Mononuclear cell (primary cell): ENCODE data around the gene AAMDC. TPM values are rescaled to one million over a fixed set of nuclear protein-coding genes. Genes with fewer than 3 reads are reported as not detected.
"Not testable (repeated sequence)": the region's sequence is repeated elsewhere in the genome, so short reads cannot be mapped to it uniquely, and the experiment has no call there.

ENCODE experiments used
- H3K27me3 ChIP-seq: 2 replicates; pipeline ENCODE4 v1.6.0; 2011; ENCODE audit warnings: low read length, control low read depth; ENCODE audit not compliant: insufficient read depth
- H3K4me1 ChIP-seq: 2 replicates; pipeline ENCODE4 v1.5.1; 2011; ENCODE audit warnings: mild to moderate bottlenecking, low read length, control low read depth; ENCODE audit not compliant: insufficient read depth
- H3K4me3 ChIP-seq: 2 replicates; pipeline ENCODE4 v1.5.1; 2011; ENCODE audit warnings: mild to moderate bottlenecking, low read length, moderate library complexity
- H3K9me3 ChIP-seq: 2 replicates; pipeline ENCODE4 v1.5.1; 2011; ENCODE audit warnings: low read depth, mild to moderate bottlenecking, control low read depth, low read length
- total RNA-seq: library from RNA; depleted of rRNA; stranded (reverse); fragments of >200 nt; gene quantifications from one replicate; pipeline ENCODE4 v1.2.3, GENCODE V29; 2012

AAMDC gene
- total RNA-seq, 1 donor = 2.8 TPM

DNA sequence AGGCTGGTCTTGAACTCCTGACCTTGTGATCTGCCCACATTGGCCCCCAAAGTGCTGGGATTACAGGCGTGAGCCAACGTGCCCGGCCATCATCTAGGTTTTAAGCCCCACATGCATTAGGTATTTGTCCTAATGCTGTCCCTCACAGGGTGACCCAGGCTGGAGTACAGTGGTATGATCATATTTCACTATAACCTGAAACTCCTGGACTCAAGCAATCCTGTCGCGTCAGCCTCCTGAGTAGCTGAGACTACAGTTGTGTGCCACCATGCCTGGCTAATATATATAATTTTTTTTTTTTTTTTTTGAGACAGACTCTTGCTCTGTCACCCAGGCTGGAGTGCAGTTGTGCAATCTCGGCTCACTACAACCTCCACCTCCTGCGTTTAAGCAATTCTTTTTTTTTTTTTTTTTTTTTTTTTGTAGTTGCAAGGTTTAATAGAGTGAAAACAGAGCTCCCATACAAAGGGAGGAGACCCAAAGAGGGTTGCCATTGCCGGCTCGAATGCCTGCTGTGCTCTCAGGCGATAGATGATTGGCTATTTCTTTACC lies 37.0 kb downstream of the AAMDC start:
- not testable (repeated sequence) for H3K27me3 ChIP-seq, H3K9me3 ChIP-seq, H3K4me1 ChIP-seq

DNA sequence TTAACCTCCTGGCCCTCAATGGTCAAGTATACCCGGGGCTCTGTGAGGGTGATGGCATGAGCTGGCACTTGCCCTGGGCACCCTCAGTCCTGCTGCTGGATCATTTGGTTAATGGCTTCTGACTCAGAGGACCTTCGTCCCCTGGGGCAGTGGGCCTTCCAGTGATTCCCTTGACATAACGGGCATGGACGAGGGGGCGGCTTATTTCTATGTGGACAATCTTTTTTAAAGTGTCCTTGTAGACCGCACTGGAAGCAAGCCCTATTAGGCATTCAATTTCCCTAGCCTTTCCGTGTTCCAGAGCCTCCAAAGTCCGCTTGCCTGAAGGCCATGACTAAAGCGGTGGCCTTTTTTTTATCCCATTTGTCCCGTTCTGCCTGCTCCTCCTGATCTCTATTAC lies 40.5 kb downstream of the AAMDC start:
- not testable (repeated sequence) for H3K4me3 ChIP-seq, H3K9me3 ChIP-seq, H3K4me1 ChIP-seq, H3K27me3 ChIP-seq

More for the DNA sequence above, 37.0 kb downstream of the AAMDC start:
- H3K4me3 ChIP-seq = not testable (repeated sequence)

DNA sequence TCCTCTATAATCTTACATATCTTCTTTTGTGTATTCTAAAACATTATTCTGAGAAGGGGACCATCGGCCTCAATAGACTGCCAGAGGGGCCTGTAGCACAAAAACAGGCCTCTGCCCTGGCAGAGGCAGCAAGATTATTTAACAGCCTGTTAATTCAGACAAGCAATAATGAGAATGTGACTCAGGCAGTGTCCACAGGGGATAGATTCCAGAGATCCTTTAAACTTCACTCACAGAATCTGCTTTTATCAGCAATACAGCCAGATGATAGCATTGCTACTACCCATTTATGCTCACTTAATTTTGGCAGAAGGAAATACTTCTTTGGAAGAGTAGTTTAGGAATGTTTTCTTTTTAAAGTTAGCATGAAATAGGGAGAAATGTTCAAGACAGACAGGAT lies 44.9 kb downstream of the AAMDC start:
- Histone ChIP-seq H3K4me3 (no peak overlapping the region), H3K27me3 (no peaks in the 10 kb centered on the region), H3K4me1 (no peaks in the 10 kb centered on the region), H3K9me3 (no peaks in the 10 kb centered on the region)

DNA sequence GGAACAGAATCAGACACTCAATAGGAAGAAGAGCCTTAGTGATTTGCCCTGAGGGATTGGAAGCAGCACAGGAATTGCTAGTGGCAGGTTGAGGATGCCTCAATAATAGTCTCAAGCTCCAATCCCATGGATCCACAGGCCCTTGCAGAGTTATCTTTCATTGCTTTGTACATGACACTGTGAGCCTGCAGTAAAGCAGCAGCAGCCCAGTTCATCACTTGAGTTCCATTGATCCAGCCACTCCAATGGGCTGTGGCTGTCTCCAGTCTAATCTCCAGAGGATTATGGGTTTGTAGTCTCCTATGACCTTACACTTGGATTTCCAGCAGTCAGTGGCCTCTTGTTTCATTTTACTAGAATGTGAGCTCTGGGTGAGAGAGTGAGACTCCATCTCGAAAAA lies 45.4 kb downstream of the AAMDC start:
- Histone ChIP-seq H3K9me3 (no peaks in the 10 kb centered on the region), H3K4me1 (no peaks in the 10 kb centered on the region), H3K27me3 (no peaks in the 10 kb centered on the region), H3K4me3 (no peak overlapping the region)

DNA sequence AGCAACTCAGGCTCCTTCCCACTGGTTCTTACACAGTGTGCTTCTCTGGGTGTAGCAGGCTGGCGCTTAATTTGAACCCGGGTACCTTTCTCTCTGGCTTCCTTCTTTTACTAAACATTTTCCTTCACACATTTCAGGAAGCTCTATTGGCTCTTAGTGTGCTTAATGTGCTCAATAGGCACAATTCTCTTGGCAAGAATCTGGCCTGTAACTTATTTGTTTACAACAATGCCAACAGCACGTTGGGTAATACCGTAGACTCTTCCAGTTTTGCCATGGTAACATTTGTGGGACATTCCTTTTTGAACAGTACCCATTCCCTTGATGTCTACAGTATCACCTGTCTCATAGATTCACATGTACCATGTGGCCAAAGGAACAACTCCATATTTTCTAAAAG lies 47.8 kb downstream of the AAMDC start:
- Histone ChIP-seq H3K4me1 (no peaks in the 10 kb centered on the region), H3K9me3 (no peaks in the 10 kb centered on the region), H3K4me3 (no peak overlapping the region), H3K27me3 (no peaks in the 10 kb centered on the region)

DNA sequence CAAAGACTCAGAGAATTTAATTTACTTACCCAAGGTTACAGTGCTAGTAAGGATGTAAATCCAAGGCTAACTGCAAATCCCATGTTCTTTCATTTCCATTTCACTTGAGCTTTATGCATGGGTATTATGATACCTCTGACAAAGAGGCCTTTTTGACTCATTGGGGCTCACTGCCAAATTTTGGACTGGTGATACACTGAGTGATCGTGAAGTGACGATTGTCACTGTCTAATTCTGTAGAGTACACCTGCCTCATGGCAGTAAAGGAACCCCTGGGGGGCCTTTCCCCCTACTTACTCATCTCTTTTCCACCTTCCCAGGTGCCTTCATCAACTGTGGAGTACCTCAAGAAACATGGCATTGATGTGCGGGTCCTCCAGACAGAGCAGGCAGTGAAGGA lies 50.9 kb downstream of the AAMDC start:
- Histone ChIP-seq H3K9me3 (no peaks in the 10 kb centered on the region), H3K27me3 (no peaks in the 10 kb centered on the region), H3K4me1 (no peaks in the 10 kb centered on the region), H3K4me3 (no peak overlapping the region)

DNA sequence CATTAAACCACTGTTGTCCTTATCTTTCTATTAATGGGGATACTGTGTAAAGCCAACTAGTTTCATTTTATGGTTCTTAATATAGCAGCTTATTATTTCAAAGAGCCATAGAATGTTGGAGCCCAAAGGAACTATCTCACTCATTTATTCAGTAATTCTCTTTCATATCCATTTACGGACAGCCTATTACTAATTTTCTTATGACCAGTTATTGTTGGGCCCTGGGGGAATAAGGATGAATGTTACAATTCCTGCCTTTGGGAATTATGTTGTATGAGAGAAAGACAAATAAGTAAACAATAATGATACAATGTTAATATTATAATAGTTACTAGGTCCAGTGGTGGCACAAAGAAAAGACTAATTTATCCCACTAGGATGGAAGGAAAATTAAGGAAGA lies 52.4 kb downstream of the AAMDC start:
- Histone ChIP-seq H3K27me3 (no peaks in the 10 kb centered on the region), H3K9me3 (no peaks in the 10 kb centered on the region), H3K4me3 (no peak overlapping the region), H3K4me1 (no peaks in the 10 kb centered on the region)

DNA sequence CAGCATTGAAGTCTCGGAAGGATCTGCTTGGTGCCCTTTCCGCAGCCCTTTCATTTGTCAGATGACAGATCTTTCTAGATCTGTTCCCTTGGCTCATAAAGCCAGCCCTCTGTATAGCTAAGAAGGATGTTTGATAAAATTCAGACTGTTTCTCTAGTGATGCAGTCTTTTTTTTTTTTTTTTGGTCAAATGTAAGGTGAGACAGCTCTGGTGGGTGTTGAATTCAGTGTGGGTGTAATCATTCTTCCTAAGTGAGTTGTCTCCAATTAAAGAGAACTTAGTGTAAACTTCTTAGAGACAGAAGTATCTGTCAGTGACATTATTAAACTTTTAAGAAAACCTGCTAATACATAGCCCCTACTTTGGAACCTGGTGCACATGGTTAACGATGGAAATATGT lies 53.3 kb downstream of the AAMDC start:
- no peaks in the 10 kb centered on the region for H3K27me3 ChIP-seq
- no peak overlapping the region for H3K4me3 ChIP-seq
- no peaks in the 10 kb centered on the region for H3K9me3 ChIP-seq
- H3K4me1 ChIP-seq = no peaks in the 10 kb centered on the region

DNA sequence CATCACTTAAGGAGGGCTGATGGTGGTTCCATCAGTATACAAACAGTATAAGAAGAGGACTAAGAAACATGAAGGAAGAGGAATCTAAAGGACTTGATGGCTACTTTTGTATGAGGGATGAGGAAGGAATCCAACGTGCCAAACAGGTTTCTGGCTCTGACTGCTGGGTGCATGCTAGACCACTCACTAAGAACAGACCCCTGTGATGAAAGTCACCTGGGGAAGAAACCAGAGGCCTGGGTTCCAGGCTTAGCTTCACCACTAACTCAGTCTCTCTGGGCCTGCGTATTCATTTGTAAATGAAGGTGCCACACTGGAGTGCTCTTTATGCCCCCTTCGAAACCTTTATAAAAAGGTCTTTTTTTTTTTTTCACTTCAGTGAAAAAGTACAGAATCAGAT lies 55.1 kb downstream of the AAMDC start:
- Histone ChIP-seq H3K27me3 (no peaks in the 10 kb centered on the region), H3K9me3 (no peaks in the 10 kb centered on the region), H3K4me3 (no peak overlapping the region), H3K4me1 (no peaks in the 10 kb centered on the region)

DNA sequence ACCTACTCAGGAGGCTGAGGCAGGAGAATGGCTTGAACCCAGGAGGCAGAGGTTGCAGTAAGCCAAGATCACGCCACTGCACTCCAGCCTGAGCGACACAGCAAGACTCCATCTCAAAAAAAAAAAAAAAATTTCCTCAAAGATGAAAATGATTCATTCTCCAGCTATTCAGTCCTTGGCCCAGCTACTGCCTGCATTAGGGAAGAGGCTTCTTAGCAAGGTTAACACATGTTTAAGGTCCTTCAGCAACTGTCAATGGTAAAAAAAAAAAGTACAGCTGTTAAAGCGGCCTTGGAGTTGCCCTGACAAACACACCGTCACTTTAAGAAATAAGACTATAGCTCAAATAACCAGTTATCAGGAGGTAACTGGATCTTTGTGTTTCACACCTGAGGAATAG lies 57.3 kb downstream of the AAMDC start:
- not testable (repeated sequence) for H3K4me3 ChIP-seq, H3K27me3 ChIP-seq, H3K4me1 ChIP-seq, H3K9me3 ChIP-seq

DNA sequence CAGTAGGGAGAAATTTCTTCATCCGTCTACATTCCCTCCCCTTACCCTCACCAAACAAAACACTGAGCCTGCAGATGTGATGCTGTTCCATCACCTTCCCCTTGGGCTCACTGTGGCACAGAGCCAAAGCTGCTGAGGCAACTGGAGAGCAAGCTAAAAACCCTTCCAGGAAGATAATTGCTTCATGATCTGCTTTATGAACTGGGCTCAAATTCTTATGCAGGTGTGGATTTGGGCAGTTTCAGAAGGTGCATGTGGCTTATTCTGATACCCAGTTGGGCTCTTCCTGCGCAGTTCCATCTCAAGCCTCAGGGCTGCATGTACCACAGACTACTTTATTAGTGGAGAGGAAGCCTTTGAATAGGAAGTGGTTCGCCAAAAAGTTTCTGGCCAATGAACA lies 58.3 kb downstream of the AAMDC start:
- Histone ChIP-seq H3K4me1 (no peaks in the 10 kb centered on the region), H3K4me3 (no peak overlapping the region), H3K9me3 (no peaks in the 10 kb centered on the region), H3K27me3 (no peaks in the 10 kb centered on the region)

DNA sequence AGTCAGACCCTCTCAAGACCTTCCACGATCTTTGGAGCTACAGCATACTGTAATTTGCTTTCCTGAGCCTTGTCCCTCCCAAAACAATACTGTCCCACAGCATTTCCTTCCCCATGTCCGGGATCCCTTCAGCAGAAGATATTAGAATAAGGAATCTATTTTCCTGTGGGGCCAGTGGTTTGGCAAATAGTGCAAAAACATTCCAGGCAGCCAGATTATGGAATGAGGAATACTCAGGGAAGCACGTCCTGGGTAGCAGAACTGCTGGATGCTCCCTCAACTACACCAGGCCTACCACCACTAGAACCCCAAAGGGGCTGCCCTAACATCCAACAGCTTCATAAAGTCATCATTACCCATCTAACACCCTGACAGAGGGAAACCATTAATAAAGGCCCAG lies 61.5 kb downstream of the AAMDC start:
- no peaks in the 10 kb centered on the region for H3K4me1 ChIP-seq
- no peak overlapping the region for H3K4me3 ChIP-seq
- no peaks in the 10 kb centered on the region for H3K9me3 ChIP-seq
- H3K27me3 ChIP-seq = no peaks in the 10 kb centered on the region

DNA sequence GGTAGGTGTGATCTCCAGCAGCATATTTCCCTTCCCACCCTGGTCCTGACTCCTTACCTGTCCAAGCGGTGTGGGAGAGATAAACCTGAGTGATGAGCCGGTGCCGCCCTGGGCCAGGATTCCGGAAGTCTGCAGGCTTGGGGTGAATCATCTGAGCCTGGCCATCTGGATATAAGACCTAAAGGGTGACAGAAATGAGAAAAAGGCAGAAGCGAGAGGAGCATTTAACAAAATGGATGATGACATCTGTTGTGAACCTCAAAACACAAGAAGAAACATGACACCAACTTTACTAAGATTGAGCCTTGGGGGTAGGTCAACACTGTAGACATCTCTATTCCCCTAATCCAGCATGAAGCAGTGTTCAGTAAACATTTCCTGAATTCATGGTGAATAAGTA lies 62.8 kb downstream of the AAMDC start:
- H3K9me3 ChIP-seq = no peaks in the 10 kb centered on the region
- no peaks in the 10 kb centered on the region for H3K4me1 ChIP-seq
- no peaks in the 10 kb centered on the region for H3K27me3 ChIP-seq
- H3K4me3 ChIP-seq = no peak overlapping the region

DNA sequence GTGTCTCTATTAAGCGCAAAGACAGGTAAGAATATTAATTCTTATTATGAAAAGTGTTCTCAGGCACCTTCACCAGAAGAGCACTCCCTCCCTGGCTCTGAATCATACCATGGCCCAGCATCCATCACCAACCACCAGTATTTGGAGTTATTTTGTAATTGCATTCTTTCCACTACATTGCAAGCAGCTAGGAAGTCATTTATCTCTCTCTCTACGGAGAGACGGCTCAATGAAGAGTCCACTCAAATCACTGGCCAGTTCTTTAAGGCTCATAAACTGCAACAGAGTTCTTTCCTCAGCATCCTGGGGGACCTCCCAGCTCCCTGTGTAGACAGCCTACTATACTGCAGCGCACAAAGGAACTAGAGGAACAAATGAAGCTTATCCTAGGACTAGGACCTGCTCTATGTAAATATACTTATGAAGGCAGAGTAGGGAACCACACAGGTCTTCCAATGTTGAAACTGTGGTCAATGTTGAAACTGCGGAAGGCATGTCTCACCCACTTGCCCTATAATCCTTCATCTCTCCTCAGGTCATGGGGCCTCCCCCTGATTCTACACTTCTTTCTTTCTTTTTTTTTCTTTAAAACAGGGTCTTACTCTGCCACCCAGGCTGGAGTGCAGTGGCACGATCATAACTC lies 63.4 kb downstream of the AAMDC start:
- Histone ChIP-seq H3K4me1 (no peaks in the 10 kb centered on the region), H3K9me3 (no peaks in the 10 kb centered on the region), H3K4me3 (no peak overlapping the region), H3K27me3 (no peaks in the 10 kb centered on the region)

DNA sequence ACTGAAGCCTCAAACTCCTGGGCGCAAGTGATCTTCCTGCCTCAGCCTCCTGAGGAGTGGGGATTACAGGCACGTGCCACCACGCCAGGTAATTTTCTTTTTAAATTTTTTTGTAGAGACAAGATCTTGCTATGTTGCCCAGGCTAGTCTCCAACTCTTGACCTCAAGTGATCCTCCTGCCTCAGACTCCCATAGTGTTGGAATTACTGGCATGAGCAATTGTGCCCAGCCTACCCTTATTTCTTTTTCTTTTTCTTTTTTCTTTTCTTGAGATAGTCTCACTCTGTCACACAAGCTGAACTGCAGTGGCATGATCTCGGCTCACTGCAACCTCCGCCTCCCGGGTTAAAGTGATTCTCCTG lies 63.9 kb downstream of the AAMDC start:
- Histone ChIP-seq H3K4me1 (no peaks in the 10 kb centered on the region), H3K4me3 (no peak overlapping the region), H3K9me3 (no peaks in the 10 kb centered on the region), H3K27me3 (no peaks in the 10 kb centered on the region)

DNA sequence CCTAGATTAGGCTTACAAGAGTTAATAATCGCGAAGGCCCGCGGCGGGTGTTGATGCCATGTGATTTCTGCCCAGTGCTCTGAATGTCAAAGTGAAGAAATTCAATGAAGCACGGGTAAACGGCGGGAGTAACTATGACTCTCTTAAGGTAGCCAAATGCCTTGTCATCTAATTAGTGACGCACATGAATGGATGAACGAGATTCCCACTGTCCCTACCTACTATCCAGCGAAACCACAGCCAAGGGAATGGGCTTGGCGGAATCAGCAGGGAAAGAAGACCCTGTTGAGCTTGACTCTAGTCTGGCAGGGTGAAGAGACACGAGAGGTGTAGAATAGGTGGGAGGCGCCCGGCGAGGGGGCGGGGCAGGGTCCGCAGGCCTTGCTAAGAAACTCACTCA lies 65.5 kb downstream of the AAMDC start:
- no peak overlapping the region for H3K4me3 ChIP-seq
- H3K4me1 ChIP-seq = no peaks in the 10 kb centered on the region
- H3K9me3 ChIP-seq = no peaks in the 10 kb centered on the region
- H3K27me3 ChIP-seq = no peaks in the 10 kb centered on the region
